Adipocyte (in vitro differentiated cells): ENCODE results near the gene MAGEA10.
"Not testable (repeated sequence)": the region's sequence is repeated elsewhere in the genome, so short reads cannot be mapped to it uniquely, and the experiment has no call there.

Experiments used
- DNase-seq: peaks from one replicate; pipeline ENCODE4 v3.0.0-alpha.2; 2015; ENCODE audit warnings: low read depth
- H3K27me3 ChIP-seq: replicated peaks from 2 replicates; pipeline ENCODE4 v1.7.0; 2013; ENCODE audit warnings: mild to moderate bottlenecking, low read length, moderate library complexity; ENCODE audit not compliant: control insufficient read depth, insufficient read depth
- H3K36me3 ChIP-seq: 2 replicates; pipeline ENCODE4 v1.7.0; 2013; ENCODE audit warnings: low read length, mild to moderate bottlenecking, moderate library complexity; ENCODE audit not compliant: control insufficient read depth, insufficient read depth, severe bottlenecking
- H3K4me1 ChIP-seq: 2 replicates; pipeline ENCODE4 v1.7.0; 2013; ENCODE audit warnings: mild to moderate bottlenecking, low read length, moderate library complexity; ENCODE audit not compliant: control insufficient read depth, insufficient read depth
- H3K4me3 ChIP-seq: 2 replicates; pipeline ENCODE4 v1.7.0; 2013; ENCODE audit warnings: mild to moderate bottlenecking, low read length, moderate library complexity
- H3K9ac ChIP-seq: 2 replicates; pipeline ENCODE4 v1.7.0; 2013; ENCODE audit warnings: mild to moderate bottlenecking, low read length, moderate library complexity
- H3K9me3 ChIP-seq: 2 replicates; pipeline ENCODE4 v1.7.0; 2013; ENCODE audit warnings: mild to moderate bottlenecking, low read length, moderate library complexity; ENCODE audit not compliant: control insufficient read depth

The MAGEA10 gene

DNA sequence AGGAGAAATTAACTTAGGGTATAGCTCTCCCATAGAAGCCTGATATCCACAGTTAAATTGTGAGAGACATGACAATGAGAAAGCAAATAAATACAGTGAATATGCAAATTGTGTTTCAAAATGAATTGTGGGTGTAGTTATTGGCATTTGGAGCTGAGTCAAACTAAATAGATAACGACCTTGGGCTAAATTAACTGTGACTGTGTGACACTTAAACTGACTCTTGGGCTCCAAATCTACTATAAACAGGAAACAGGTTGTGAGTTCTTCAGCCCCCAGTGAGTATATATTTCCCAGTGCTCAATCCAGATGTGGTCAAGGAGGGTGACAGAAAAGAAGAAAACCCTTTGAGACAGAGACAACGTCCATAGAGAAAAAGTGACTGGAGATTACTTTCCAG, 11.3 kb upstream of the MAGEA10 start:
- Histone ChIP-seq H3K36me3 (no peaks in the 10 kb centered on the region), H3K9ac (no peak overlapping the region), H3K4me3 (no peak overlapping the region), H3K9me3 (no peaks in the 10 kb centered on the region), H3K4me1 (no peaks in the 10 kb centered on the region), H3K27me3 (no peaks in the 10 kb centered on the region)
- DNase-seq: no peak

DNA sequence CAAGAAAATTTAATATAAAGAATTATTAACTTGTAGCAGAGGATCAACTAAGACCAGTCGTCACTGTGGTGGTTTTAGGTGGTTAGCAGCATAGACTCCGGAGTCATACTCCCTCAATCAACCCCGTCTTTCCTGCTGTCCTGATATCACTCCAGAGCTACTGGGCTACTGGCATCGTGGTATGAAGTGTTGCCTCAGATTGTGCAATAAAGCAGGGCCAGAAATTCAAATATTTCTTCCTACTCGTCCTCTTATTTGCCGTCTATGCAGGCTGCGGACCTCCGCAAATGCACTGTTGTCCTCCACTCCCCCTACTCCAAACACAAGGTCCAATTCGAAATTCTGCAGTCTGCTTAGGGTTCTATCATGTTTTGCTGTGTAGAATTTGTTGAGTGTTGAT, 1.2 kb upstream of the MAGEA10 start:
- Histone ChIP-seq H3K9ac (no peak overlapping the region), H3K36me3 (no peaks in the 10 kb centered on the region), H3K4me1 (no peaks in the 10 kb centered on the region), H3K4me3 (no peak overlapping the region), H3K9me3 (no peaks in the 10 kb centered on the region), H3K27me3 (peaks cover 5% of the 10 kb centered on the region)
- no peak for DNase-seq

DNA sequence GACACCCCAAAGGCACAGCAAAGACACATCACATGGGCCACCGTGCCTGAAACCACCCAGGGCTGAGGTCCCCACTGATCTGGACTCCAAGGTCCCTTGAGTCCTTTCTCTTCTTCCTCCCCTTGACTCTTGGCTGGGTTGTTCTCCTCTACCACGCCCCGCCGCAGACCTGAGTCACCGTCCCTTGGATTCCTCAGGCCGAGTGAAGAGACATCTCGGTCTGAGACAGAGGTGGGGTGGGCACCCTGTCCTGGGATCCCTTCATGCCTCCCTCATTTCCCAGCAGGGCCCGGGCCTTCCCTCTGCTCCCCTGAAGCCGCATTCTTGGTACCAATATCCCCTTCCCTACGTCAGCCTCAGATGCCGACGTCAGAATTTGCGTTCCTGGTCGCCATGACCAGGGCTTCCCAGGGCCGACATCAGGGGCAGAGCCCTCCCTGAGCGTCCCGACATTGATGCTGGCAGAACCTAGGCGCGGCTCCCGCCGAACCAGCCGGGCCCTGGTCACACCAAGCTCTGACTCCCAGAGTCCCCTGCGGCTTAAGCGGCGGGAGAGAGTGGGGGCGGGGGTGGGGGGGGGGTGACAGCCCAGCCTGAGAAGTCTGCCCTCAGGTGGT, 498 bp downstream of the MAGEA10 start:
- H3K36me3 ChIP-seq: no peaks in the 10 kb centered on the region
- no peak overlapping the region for H3K9ac ChIP-seq
- DNase-seq: no peak
- no peak overlapping the region for H3K4me3 ChIP-seq
- peaks cover 5% of the 10 kb centered on the region for H3K27me3 ChIP-seq
- no peaks in the 10 kb centered on the region for H3K4me1 ChIP-seq
- H3K9me3 ChIP-seq: no peaks in the 10 kb centered on the region

DNA sequence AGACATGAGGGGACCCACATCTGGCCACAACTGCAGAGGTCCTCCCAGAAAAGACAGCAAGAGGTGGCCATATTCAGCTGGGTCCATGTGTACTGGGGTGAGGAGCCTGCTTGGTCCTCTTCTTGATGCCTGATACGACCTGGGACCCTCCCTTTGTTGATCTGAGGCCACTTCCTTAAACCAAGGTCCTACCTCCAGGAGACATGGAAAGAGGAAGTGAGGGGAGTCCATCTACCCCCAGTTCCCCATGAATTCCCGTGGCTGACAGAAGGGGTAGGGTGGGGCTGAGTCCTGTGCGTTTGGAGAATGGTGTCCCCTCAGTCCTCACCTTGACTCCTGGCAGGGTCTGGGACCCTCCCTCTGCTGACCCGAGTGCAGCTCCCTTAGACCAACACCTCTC, 2.1 kb downstream of the MAGEA10 start:
- Histone ChIP-seq H3K4me3 (no peak overlapping the region), H3K27me3 (peaks cover 5% of the 10 kb centered on the region), H3K36me3 (no peaks in the 10 kb centered on the region), H3K4me1 (no peaks in the 10 kb centered on the region), H3K9me3 (no peaks in the 10 kb centered on the region), H3K9ac (no peak overlapping the region)
- no peak for DNase-seq

DNA sequence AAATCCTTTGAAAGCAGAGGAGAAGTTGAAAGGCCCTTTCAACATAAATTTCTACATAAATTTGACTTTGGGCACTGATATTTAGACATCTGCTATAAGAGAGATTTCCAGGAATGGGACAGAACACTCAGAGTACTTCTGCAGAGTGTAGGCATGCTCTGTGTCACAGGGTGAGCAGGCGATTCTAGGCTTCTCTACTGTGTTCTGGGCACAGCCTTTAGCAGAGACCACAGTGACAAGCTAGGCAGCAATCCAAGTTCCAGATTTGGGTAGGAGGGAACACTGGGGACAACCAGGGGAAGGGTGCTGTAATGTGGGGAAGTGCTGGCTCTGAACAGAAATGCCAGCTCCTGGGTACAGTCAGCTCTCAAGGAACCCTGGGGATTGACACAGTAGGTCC, 6.9 kb downstream of the MAGEA10 start:
- Histone ChIP-seq H3K9me3 (no peaks in the 10 kb centered on the region), H3K9ac (no peak overlapping the region), H3K4me1 (no peaks in the 10 kb centered on the region), H3K27me3 (peaks cover 9% of the 10 kb centered on the region), H3K36me3 (no peaks in the 10 kb centered on the region), H3K4me3 (no peak overlapping the region)
- DNase-seq: no peak

DNA sequence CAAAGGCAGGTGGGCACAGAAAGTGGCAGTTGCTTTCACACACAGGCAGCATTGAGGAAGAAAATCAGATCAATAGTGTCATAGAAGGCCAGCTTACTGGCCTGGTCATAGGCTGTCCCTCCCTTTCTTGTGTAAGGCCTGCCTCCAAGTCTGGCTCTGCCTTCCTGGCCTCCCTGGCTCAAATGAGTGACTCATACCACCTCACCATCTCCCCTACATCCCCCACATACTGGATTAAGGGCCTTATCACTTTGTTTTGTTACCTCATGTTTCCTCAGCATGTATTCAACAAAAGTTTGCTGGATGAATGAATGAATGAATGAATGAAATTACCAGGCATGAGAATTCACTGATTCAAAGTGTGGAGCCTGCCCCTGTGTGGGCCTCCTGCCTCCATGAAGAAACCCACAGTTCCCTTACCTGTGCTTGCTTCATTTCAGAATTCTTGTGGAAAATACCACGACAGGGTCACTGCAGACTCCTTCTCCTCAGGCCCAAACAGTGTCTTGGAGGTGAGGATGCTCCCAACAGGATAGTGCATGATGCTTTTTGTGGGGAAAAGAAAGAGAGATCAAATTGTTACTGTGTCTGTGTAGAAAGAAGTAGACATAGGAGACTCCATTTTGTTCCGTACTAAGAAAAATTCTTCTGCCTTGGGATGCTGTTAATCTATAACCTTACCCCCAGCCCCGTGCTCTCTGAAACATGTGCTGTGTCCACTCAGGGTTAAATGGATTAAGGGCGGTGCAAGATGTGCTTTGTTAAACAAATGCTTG, 9.1 kb downstream of the MAGEA10 start:
- not testable (repeated sequence) for H3K9ac ChIP-seq, H3K27me3 ChIP-seq, H3K36me3 ChIP-seq, H3K4me1 ChIP-seq, DNase-seq, H3K4me3 ChIP-seq, H3K9me3 ChIP-seq

DNA sequence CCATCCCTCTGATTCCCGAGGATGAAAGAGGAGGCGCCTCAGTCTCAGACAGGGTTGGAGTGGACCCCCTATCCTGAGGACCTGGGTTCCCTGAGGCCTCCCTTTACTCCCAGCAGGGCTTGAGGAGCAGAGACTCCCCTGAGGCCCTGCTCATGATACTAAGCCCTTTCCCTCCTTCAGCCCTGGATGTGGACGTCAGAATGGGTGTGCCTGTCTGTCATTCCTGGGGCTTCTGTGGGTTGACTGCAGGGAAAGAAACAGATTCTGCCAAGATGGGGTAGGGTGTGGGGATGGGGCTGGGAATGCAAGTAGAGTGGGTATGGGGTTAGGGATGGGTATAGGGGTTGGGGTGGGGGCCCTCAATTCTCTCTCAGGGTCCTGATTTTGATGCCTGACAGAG, 21.1 kb downstream of the MAGEA10 start:
- H3K27me3 ChIP-seq: peaks cover 19% of the 10 kb centered on the region
- no peaks in the 10 kb centered on the region for H3K36me3 ChIP-seq
- H3K9ac ChIP-seq: no peak overlapping the region
- H3K9me3 ChIP-seq: no peaks in the 10 kb centered on the region
- no peak overlapping the region for H3K4me3 ChIP-seq
- no peaks in the 10 kb centered on the region for H3K4me1 ChIP-seq
- DNase-seq: no peak

DNA sequence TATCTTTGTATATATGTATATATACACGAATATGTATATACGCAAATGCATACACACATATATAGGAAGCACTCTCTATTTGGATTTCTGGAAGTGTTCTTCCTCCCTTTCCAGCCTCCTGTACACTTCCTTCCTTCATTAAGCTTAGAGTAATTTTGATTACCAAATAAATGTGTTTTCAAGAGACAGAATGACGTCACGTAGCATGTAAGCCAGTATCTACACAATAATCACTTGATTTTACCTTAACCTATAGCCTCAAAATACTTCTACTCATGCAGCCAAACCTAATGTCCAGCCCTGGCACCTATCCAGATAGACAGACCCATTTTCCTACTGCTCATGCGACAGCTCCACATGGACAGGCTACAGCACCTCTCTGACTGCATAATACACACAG, 29.9 kb downstream of the MAGEA10 start:
- Histone ChIP-seq H3K4me1 (no peaks in the 10 kb centered on the region), H3K36me3 (no peaks in the 10 kb centered on the region), H3K9me3 (no peaks in the 10 kb centered on the region), H3K27me3 (no peaks in the 10 kb centered on the region), H3K9ac (no peak overlapping the region), H3K4me3 (no peak overlapping the region)
- no peak for DNase-seq

DNA sequence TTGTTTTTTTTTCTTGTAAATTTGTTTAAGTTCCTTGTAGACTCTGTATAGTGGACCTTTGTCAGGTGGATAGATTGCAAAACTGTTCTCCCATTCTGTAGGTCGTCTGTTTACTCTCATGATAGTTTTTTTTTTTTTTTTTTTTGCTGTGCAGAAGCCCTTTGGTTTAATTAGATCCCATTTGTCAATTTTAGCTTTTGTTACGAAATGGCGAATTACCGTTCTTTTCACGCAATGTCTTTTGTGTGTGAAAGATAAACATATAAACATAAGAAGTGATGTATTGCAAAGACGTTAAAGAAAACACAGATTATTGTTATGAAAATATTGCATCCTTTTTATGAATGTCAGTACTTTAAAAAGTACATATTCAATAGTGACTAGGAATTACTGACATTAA, 34.5 kb downstream of the MAGEA10 start:
- DNase-seq: no peak
- H3K36me3 ChIP-seq: no peaks in the 10 kb centered on the region
- H3K27me3 ChIP-seq: no peaks in the 10 kb centered on the region
- no peaks in the 10 kb centered on the region for H3K4me1 ChIP-seq
- no peaks in the 10 kb centered on the region for H3K9me3 ChIP-seq
- no peak overlapping the region for H3K4me3 ChIP-seq
- H3K9ac ChIP-seq: no peak overlapping the region

DNA sequence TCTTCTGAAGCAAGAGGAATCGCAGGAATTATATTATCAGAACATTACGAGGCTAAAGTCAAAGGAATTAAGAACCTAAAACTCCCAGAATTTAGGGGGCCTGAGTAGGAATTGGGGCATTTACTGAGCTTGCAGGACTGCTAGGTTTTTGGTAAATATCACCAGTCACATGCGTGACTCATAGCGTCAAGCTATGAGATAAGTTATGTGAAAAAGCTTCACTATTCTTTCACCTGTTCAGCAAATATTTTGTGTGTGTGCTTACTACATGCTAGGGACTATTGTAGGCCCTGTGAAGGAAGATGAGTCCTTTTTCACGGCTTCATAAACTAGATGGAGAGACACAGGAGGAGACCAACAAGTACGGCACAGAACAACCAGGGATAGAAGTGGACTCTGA, 52.2 kb downstream of the MAGEA10 start:
- Histone ChIP-seq H3K4me3 (no peak overlapping the region), H3K9ac (no peak overlapping the region), H3K4me1 (no peaks in the 10 kb centered on the region), H3K27me3 (no peaks in the 10 kb centered on the region), H3K9me3 (peaks cover 7% of the 10 kb centered on the region), H3K36me3 (no peaks in the 10 kb centered on the region)
- no peak for DNase-seq
